ENCODE results near the gene MICAL2.
"Not testable (repeated sequence)": the region's sequence is repeated elsewhere in the genome, so short reads cannot be mapped to it uniquely, and the experiment has no call there.

MICAL2 gene

DNA sequence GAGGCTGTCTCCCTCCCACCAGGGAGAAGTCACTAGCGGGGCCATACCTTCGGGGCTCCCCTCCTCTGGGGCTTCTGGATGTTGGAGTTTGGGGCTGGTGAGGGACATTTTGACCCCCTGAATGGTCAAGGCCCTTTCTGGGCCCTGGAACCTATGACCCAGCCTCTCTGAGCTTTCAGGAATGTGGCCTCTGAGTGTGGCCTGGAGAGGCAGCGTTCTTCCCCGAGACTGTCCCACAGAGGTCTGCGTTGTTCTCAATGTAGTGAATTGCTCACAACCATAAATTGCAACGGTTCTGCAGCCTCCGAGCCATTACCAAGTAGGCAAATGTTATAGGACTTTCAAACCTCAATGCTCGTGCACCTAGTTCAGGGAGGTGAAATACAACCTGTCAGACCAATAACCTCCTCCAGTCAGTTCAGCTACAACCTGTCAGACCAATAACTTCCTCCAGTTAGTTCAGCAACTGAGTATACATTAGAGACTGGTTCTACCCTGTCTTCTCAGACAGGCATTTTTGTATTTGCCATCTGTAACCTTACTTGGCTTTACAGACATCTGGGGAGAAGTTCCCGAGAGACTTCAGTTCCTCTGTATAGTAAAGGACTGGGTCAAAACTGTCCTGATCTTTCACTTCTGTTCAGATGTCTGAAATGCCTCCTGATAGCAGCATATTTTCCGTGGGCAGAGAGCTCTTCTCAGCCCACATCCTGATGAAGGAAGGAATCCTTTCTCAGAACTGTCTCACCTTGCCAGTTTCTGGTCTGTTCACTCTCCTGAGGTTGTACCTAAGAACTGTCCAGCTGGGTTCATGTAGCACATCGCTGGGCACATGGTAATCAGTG, 34.2 kb downstream of the MICAL2 start:
- Mint-ChIP-seq H3K36me3 (no peaks in the 10 kb centered on the region), H3K4me3 (no peak overlapping the region), H3K9me3 (no peaks in the 10 kb centered on the region), H3K27me3 (no peaks in the 10 kb centered on the region), H3K4me1 (peaks cover 63% of the 10 kb centered on the region), H3K27ac (no peak overlapping the region)

DNA sequence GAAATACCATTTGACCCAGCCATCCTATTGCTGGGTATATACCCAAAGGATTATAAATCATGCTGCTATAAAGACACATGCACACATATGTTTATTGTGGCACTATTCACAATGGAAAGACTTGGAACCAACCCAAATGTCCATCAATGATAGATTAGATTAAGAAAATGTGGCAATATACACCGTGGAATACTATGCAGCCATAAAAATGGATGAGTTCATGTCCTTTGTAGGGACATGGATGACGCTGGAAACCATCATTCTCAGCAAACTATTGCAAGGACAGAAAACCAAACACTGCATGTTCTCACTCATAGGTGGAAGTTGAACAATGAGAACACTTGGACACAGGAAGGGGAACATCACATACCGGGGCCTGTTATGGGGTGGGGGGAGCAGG, 36.3 kb downstream of the MICAL2 start:
- not testable (repeated sequence) for H3K9me3 Mint-ChIP-seq, H3K27ac Mint-ChIP-seq, H3K27me3 Mint-ChIP-seq, H3K4me3 Mint-ChIP-seq, H3K36me3 Mint-ChIP-seq
- H3K4me1 Mint-ChIP-seq: peaks cover 66% of the 10 kb centered on the region

DNA sequence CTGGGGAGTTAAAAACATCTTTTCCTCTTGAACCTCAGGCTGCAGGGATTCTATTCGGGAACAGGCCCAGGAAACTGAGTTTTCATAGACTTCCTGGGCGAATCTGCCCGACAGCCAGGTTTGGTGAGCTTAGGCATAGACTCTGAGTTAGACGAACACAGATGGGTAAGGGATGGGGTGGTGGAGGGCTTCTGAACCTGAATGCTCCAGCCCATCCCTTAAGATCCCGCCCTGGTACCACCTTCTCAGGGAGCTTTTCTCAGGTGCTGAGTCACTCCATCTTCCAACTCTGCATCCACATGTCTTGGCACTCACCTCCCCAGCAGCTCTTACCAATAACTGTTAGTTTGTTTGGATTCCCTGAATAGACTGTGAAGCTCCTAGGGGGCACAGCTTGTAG, 37.4 kb downstream of the MICAL2 start:
- no peaks in the 10 kb centered on the region for H3K27me3 Mint-ChIP-seq
- no peaks in the 10 kb centered on the region for H3K36me3 Mint-ChIP-seq
- no peaks in the 10 kb centered on the region for H3K9me3 Mint-ChIP-seq
- peaks cover 64% of the 10 kb centered on the region for H3K4me1 Mint-ChIP-seq
- peak overlapping the region; percentile 94 for H3K27ac Mint-ChIP-seq
- H3K4me3 Mint-ChIP-seq: no peak overlapping the region

DNA sequence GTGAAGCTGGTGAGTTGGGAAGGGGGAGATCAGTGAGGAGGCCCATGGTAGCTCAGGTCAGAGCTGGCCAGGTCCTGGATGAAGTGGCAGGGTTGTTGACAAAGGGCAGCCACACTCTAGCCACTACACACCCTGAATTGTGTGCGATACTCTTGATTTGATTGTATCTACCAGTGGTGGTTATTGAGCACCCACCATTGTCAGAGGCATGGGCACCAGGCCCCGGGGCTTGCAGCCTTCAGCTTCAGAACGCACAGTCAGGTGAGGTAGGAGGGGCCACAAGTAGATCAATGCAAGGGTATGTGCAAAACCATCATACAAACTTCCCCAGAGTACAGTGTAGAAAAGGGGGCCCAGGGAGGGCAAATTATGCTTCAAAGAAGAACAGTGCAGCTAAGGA, 38.1 kb downstream of the MICAL2 start:
- H3K4me3 Mint-ChIP-seq: no peak overlapping the region
- H3K9me3 Mint-ChIP-seq: no peaks in the 10 kb centered on the region
- peaks cover 58% of the 10 kb centered on the region for H3K4me1 Mint-ChIP-seq
- H3K27ac Mint-ChIP-seq: peak overlapping the region; percentile 94
- no peaks in the 10 kb centered on the region for H3K36me3 Mint-ChIP-seq
- no peaks in the 10 kb centered on the region for H3K27me3 Mint-ChIP-seq

DNA sequence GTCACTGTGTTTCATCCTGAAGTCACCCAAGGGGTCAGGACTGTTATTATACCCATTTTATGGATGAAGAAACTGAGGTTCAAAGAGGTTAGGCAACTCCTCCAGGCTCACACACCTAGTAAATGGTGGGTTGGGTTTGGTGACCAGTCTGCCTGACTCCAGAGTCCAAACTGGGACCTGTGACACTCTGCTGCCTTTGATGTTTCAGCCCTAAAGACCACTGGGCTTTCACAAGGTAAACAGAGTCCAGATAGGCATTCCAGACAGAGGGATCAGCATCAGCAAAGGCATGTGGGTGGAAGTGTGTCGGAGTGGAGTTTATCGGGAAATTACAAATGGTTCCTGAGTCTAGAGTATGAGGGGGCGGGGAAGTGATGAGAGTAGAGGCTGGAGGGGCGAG, 38.5 kb downstream of the MICAL2 start:
- no peaks in the 10 kb centered on the region for H3K9me3 Mint-ChIP-seq
- no peaks in the 10 kb centered on the region for H3K36me3 Mint-ChIP-seq
- H3K27ac Mint-ChIP-seq: peak overlapping the region; percentile 69
- H3K4me3 Mint-ChIP-seq: no peak overlapping the region
- H3K4me1 Mint-ChIP-seq: peaks cover 54% of the 10 kb centered on the region
- H3K27me3 Mint-ChIP-seq: no peaks in the 10 kb centered on the region

DNA sequence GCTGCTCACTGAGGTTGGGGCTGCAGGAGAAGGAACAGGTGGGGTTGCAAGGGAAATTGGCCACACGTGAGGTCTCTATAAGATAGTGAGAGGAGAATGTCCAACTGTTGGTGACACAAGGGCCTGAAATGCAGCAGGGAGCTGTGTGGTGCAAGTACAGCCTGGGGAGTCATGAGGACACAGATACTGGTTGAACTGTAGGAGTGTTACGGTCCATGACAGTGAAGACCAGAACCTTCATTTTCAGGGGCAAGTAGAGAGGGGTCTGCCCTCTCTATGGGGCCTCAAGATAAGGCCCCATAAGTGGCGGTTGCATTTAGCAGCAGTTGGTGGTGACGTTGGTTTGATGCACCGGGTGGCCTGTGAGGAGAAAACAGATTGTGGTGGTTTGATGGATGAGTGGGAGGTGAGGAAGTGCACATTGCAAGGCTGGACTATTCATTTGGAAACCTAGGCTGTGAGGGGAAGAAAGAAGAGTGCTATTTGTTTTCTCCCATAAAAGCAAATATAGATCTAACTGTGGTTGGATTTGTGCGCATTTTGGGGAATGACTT, 39.4 kb downstream of the MICAL2 start:
- no peaks in the 10 kb centered on the region for H3K9me3 Mint-ChIP-seq
- peak overlapping the region; percentile 69 for H3K27ac Mint-ChIP-seq
- no peaks in the 10 kb centered on the region for H3K36me3 Mint-ChIP-seq
- peaks cover 45% of the 10 kb centered on the region for H3K4me1 Mint-ChIP-seq
- H3K27me3 Mint-ChIP-seq: no peaks in the 10 kb centered on the region
- H3K4me3 Mint-ChIP-seq: peak overlapping the region; percentile 2

DNA sequence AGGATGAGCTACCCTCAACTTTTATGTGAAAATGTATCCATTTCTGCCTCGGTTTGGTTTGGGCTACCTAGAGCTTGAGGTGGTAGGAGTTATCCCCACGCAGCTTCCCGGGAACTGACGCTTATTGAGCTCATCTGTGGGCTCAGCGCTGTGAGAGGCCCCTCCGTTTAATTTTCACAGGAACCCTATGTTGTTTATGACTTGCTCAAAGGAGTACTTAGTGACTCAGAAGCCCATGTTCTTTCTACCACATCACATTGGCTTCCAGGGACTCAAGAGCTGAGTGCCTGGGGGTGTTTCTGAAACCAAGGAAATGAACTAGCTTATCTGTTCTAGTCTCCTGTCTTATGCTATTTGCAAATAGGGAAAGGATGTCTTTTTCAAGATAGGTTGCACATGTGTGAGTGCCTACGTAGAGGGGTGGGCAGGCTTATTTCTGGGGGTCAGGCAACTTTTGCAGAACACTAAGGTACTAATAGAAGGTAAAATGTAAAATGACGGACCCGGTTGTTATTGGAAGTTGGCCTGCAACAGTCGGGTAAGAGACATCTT, 40.5 kb downstream of the MICAL2 start:
- Mint-ChIP-seq H3K27ac (no peak overlapping the region), H3K36me3 (no peaks in the 10 kb centered on the region), H3K27me3 (no peaks in the 10 kb centered on the region), H3K4me3 (no peak overlapping the region), H3K4me1 (peaks cover 40% of the 10 kb centered on the region), H3K9me3 (no peaks in the 10 kb centered on the region)

DNA sequence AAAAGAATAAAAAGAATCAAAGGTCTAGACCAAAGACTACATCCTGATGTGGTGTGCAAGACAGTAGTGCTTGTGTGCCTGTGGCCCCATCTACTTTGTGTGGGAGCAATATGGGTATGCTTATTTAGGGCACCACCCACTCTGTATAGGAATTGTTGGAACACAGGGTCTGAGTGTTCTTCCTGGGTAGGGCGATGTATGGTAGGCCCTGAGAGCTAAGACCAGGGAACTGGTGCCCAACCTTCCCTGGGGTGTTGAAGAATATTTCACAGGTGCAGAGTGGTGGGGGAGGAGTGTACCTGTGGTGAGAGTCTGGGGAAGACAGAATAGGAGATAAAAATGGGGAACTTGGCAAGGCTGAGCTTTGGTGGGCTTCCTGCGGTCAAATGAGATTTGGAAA, 41.9 kb downstream of the MICAL2 start:
- Mint-ChIP-seq H3K9me3 (no peaks in the 10 kb centered on the region), H3K36me3 (no peaks in the 10 kb centered on the region), H3K27ac (no peak overlapping the region), H3K27me3 (no peaks in the 10 kb centered on the region), H3K4me1 (peaks cover 55% of the 10 kb centered on the region), H3K4me3 (no peak overlapping the region)

DNA sequence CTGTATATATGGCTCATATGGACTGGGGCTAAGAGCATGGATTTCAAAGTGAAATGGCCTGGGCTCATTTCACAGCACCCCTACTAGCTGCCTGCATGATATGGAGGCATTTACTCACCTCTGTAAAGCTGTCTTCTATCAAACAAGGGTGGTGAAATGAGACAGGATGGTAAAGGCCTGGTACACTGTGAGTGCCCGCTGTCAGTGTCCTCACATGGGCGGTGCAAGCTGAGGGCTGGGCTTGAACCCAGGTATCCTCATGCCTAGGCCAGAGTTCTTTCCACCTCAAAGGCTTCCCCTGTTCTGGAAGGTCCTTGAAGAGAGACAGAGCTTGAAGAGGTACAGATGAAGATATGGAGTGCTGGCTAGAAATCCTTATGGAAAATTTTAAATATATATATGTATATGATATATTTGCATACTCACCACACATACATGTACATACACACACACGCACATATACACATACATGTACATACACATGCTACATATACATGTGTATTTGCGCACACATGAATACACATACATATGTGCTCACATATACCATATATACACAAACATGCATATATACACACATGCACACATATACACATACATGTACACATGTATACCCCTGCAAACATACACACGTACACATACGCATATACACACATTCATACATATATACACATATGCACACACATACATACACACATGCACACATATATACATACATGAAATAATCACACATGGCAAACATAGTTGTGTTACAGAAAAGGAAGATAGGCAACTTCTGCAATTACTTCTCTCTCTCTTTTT, 44.7 kb downstream of the MICAL2 start:
- Mint-ChIP-seq H3K27me3 (no peaks in the 10 kb centered on the region), H3K9me3 (no peaks in the 10 kb centered on the region), H3K27ac (no peak overlapping the region), H3K4me1 (peaks cover 51% of the 10 kb centered on the region), H3K36me3 (no peaks in the 10 kb centered on the region), H3K4me3 (no peak overlapping the region)

DNA sequence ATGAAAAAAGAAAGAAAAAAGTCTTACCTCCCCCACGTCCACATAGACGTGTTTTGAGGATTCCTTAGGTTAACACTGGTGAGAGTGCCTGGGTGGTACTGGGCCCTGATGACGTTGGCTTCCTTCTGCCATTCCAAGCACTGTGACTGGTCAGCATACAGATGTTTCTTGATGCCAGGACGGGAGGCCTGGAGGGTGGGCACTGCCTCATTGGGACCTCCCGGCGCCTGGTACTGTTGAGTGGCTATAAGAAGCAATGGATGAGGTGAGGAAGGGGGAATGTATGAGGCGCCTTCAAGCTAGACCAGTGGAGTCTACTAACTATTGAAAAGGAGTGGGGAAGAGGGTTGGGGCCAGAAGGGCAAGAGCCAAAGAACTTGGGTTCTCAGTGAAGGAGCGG, 45.3 kb downstream of the MICAL2 start:
- no peaks in the 10 kb centered on the region for H3K36me3 Mint-ChIP-seq
- H3K9me3 Mint-ChIP-seq: no peaks in the 10 kb centered on the region
- no peaks in the 10 kb centered on the region for H3K27me3 Mint-ChIP-seq
- no peak overlapping the region for H3K27ac Mint-ChIP-seq
- peaks cover 44% of the 10 kb centered on the region for H3K4me1 Mint-ChIP-seq
- no peak overlapping the region for H3K4me3 Mint-ChIP-seq

DNA sequence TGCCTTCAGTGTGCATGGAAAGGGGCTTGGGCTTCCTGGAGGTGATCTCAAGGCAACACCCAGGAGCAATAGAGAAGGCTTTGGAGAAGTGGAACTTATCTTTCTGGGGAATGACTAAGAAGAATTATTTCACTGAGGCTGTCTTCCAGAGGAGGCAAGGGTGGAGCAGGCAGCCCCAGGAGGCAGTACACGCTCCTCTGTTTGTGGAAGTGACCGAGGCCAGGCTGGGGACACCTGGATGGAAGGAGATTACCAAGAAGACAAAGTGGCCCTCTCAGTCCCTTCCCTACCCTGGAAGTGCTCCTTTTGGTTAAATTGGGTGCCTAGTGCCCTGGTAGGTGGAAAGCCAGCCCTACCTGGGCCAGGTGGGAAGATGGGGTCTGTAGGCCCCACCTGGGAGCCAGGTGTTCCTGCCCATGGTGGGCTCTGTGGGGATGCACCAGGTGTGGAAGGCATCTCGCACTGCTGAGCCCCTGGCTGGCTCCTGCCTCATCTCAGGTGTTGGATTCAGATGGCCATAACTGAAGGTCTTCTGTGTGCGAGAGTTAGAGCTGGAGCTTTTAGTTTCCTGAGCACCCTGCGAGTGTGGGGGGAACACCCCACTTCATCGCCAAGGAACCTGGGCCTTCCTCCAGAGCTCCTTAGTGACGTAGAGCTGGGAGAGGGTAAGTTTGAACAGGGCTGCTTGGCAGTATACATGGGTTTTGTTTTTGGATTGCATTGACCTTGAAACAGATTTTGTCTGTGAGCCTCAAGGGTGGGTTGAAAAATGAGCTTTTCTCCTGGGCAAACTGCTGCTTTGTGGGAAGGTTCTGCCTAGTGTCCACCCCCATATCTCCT, 46.1 kb downstream of the MICAL2 start:
- peak overlapping the region; percentile 25 for H3K27ac Mint-ChIP-seq
- H3K4me1 Mint-ChIP-seq: peaks cover 37% of the 10 kb centered on the region
- no peaks in the 10 kb centered on the region for H3K9me3 Mint-ChIP-seq
- H3K36me3 Mint-ChIP-seq: no peaks in the 10 kb centered on the region
- peak overlapping the region; percentile 23 for H3K4me3 Mint-ChIP-seq
- no peaks in the 10 kb centered on the region for H3K27me3 Mint-ChIP-seq

DNA sequence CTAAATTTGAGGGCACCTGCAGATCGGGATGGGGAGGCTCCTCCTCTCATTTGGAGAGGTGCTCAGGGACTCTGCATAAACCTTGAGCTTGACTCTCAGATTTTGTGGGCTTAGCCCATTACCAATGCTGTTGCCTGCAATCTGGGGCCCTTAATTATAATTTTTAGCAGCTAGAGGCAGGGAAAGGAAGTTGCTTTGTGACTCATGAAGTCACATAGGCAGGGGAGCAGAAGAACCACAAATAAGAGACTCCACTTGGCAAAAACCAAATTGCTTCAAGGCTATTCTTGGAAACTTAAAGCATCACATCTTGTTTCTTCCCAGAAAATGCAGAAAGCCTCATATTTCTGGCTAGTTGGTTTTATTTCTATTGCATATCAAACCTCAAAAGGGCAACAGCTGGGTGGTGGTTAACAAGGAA, 46.9 kb downstream of the MICAL2 start:
- Mint-ChIP-seq H3K36me3 (no peaks in the 10 kb centered on the region), H3K9me3 (no peaks in the 10 kb centered on the region), H3K4me1 (peaks cover 33% of the 10 kb centered on the region), H3K4me3 (peak overlapping the region; percentile 23), H3K27me3 (no peaks in the 10 kb centered on the region), H3K27ac (peak overlapping the region; percentile 25)

DNA sequence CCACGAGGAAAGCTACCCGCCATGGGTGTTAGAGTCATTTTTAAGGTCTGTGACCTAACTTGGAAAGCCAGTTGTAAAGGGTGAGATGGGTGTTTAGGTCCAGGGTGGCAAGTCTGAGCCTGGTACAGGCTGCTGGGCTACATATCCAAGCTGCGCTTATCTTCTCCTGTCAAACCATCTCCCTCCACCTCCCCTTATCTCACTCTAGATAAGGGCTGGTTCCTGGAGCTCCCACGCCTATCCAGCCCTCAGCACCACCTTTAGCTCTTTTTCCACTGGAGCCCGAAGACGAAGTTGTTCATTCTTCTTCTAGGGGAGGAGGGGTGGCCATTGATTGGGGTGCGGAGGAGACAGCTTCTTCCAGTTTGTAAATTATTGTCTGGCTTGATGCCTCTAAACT, 48.5 kb downstream of the MICAL2 start:
- H3K9me3 Mint-ChIP-seq: no peaks in the 10 kb centered on the region
- no peaks in the 10 kb centered on the region for H3K27me3 Mint-ChIP-seq
- no peak overlapping the region for H3K27ac Mint-ChIP-seq
- H3K4me1 Mint-ChIP-seq: peaks cover 29% of the 10 kb centered on the region
- H3K36me3 Mint-ChIP-seq: no peaks in the 10 kb centered on the region
- H3K4me3 Mint-ChIP-seq: no peak overlapping the region

DNA sequence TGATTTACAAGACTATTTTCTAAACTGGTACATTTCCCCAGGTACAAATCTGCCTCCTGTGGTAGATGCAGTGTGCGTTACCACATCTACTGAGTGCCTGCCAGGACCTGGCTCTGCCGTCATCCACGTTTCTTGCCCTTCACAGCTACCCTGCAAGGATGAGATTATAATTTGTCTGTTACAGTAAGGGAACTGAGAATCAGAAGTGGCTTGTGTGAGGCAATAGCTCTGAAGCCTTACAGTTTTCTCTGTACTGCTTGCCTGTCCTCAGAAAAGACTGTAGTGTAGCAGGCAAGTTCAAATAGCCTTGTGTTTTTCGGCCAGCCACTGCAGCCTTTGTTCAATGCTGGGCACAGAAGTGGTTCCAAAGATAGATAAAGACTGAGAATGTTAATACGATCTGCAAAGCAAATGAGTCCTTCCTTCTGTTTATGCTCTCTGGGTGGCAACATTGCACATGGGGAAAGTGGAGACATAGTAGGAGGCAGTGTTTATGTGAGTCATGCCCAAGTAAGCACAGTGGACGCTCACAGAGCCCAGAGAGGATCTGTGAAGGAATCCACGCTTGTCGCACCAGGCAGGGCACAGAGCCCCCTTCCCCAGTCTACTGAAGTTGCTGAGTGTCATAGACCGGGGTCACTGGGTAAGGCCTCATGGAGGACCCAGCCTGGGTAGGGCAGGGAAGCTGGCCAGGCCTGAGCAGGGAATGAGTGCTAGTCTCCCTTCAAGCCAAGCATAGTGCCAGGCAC, 49.1 kb downstream of the MICAL2 start:
- Mint-ChIP-seq H3K27ac (no peak overlapping the region), H3K27me3 (no peaks in the 10 kb centered on the region), H3K9me3 (no peaks in the 10 kb centered on the region), H3K4me1 (peaks cover 29% of the 10 kb centered on the region), H3K36me3 (no peaks in the 10 kb centered on the region), H3K4me3 (no peak overlapping the region)

Data from activated naive CD4-positive, alpha-beta T cell treated with anti-CD3 and anti-CD28 coated beads, Interleukin-2, amount 50 U/mL, for 24 hours (primary cell).